CD4-positive, alpha-beta memory T cell (primary cell): Measurements from ENCODE around the gene DDX39B. TPM values are rescaled to one million over a fixed set of nuclear protein-coding genes. Genes with fewer than 3 reads are reported as not detected.

Experiments used
- CTCF ChIA-PET: fragments of 350-600 bp; sonication (Branson Sonifier 250); formaldehyde crosslinking; loops from one replicate; lab custom pipeline; 2021; ENCODE audit warnings: inconsistent platforms; ENCODE audit not compliant: partially characterized antibody; lab: Charles Lee
- POLR2A ChIA-PET: fragments of 350-600 bp; sonication (Branson Sonifier 250); formaldehyde crosslinking; loops from one replicate; lab custom pipeline; 2021; ENCODE audit not compliant: partially characterized antibody; lab: Charles Lee
- DNase-seq, 5 donors: peaks; one replicate each; pipeline versions ENCODE4 v3.0.0 to v3.0.0-alpha.2; 2020 to 2022; ENCODE audit warnings: mixed read lengths in 1 of 5
- H3K27ac ChIP-seq: one replicate; pipeline ENCODE4 v1.7.0; 2013; ENCODE audit warnings: low read depth, low read length
- H3K27me3 ChIP-seq: 2 replicates; pipeline ENCODE4 v1.7.0; 2013; ENCODE audit warnings: mild to moderate bottlenecking, low read length, moderate library complexity; ENCODE audit not compliant: insufficient read depth
- H3K36me3 ChIP-seq: 2 replicates; pipeline ENCODE4 v1.7.0; 2013; ENCODE audit warnings: mild to moderate bottlenecking, low read length, moderate library complexity; ENCODE audit not compliant: insufficient read depth
- H3K4me1 ChIP-seq: 2 replicates; pipeline ENCODE4 v1.7.0; 2013; ENCODE audit warnings: mild to moderate bottlenecking, low read length, moderate library complexity; ENCODE audit not compliant: insufficient read depth
- H3K4me3 ChIP-seq, 2 donors: one replicate each; pipeline ENCODE4 v1.7.0; 2013; ENCODE audit warnings: low read length in 2 of 2, mild to moderate bottlenecking in 1 of 2
- H3K9me3 ChIP-seq, 2 donors: one replicate each; pipeline ENCODE4 v1.7.0; 2013; ENCODE audit warnings: low read length in 2 of 2, control low read depth in 1 of 2; ENCODE audit not compliant: control insufficient read depth in 1 of 2
- H3K27ac Mint-ChIP-seq, 7 donors: one replicate each; pipeline ENCODE4 v1.8.0; 2020 to 2021; ENCODE audit warnings: mixed read lengths in 7 of 7, mild to moderate bottlenecking in 6 of 7, inconsistent platforms in 3 of 7, moderate library complexity in 3 of 7
- H3K27me3 Mint-ChIP-seq, 2 donors: one replicate each; pipeline ENCODE4 v1.8.0; 2020 to 2021; ENCODE audit warnings: mixed read lengths in 2 of 2
- H3K36me3 Mint-ChIP-seq, 2 donors: one replicate each; pipeline ENCODE4 v1.8.0; 2020 to 2021; ENCODE audit warnings: mixed read lengths in 2 of 2, inconsistent platforms in 1 of 2, mild to moderate bottlenecking in 1 of 2
- H3K4me1 Mint-ChIP-seq, 4 donors: one replicate each; pipeline ENCODE4 v1.8.0; 2020 to 2021; ENCODE audit warnings: mixed read lengths in 4 of 4, mild to moderate bottlenecking in 1 of 4
- H3K4me3 Mint-ChIP-seq, 8 donors: one replicate each; pipeline ENCODE4 v1.8.0; 2020 to 2021; ENCODE audit warnings: mixed read lengths in 8 of 8, mild to moderate bottlenecking in 7 of 8, moderate library complexity in 6 of 8, inconsistent platforms in 3 of 8
- H3K9me3 Mint-ChIP-seq, 8 donors: one replicate each; pipeline ENCODE4 v1.8.0; 2020 to 2021; ENCODE audit warnings: mixed read lengths in 8 of 8, mild to moderate bottlenecking in 5 of 8, inconsistent platforms in 3 of 8, moderate library complexity in 1 of 8
- intact Hi-C: fragments of 100-400 bp; cut with micrococcal nuclease; formaldehyde crosslinking; loops from one replicate; pipeline ENCODE4 v1.15.1; 2023
- polyA plus RNA-seq, 2 donors: library from polyadenylated mRNA; unstranded; fragments of 300-500 nt; fragmentation: Illumina TruSeq; gene quantifications; one replicate each; pipeline ENCODE4 v1.2.3, GENCODE V29; 2021
- total RNA-seq, 2 experiments: library from RNA; stranded (reverse); gene quantifications; one replicate each; pipeline ENCODE4 v1.2.3, GENCODE V29; 2021

DDX39B gene
- total and polyA plus RNA-seq, 4 experiments from 2014 or later = 65.6 to 737 (median 412) TPM

DNA sequence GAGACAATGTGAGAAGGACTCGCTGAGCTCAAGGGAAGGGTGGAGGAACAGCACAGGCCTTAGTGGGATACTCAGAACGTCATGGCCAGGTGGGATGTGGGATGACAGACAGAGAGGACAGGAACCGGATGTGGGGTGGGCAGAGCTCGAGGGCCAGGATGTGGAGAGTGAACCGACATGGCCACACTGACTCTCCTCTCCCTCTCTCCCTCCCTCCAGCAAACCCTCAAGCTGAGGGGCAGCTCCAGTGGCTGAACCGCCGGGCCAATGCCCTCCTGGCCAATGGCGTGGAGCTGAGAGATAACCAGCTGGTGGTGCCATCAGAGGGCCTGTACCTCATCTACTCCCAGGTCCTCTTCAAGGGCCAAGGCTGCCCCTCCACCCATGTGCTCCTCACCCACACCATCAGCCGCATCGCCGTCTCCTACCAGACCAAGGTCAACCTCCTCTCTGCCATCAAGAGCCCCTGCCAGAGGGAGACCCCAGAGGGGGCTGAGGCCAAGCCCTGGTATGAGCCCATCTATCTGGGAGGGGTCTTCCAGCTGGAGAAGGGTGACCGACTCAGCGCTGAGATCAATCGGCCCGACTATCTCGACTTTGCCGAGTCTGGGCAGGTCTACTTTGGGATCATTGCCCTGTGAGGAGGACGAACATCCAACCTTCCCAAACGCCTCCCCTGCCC is 35.2 kb upstream of the DDX39B start:
- intact Hi-C loops = loop anchor here (1.0 kb wide), 1 partner anchor 9 kb away; no protein-coding TSS in a partner anchor
- H3K4me3 ChIP-seq = peak overlapping the region; percentile 87 to 99
- Mint-ChIP-seq H3K4me1 (peaks cover 47 to 97% (median 62%) of the 10 kb centered on the region in 4 donors), H3K27me3 (no peaks in the 10 kb centered on the region), H3K36me3 (peaks cover 46 to 65% of the 10 kb centered on the region in 2 donors), H3K4me3 (peak overlapping the region; percentile 88 to 100 (median 98)), H3K27ac (peak overlapping the region; percentile 96 to 100 (median 99)), H3K9me3 (peaks cover 0 to 4% (median 0%) of the 10 kb centered on the region in 8 donors)
- H3K27ac ChIP-seq = peak overlapping the region; percentile 83
- H3K4me1 ChIP-seq = peaks cover 67% of the 10 kb centered on the region
- DNase-seq = peak in 4 of 5 donors; percentile 49 to 64 (median 58)
- no peaks in the 10 kb centered on the region for H3K27me3 ChIP-seq
- H3K36me3 ChIP-seq = peaks cover 12% of the 10 kb centered on the region
- ChIA-PET POLR2A (interaction anchor here (0.5 to 52.5 kb wide), 17 partner anchors 6 to 321 kb away, joined by 3 to 3597 read pairs (median 4); partner anchors contain the start of genes ATP6V1G2, BAG6, C6orf47 and DDX39B), CTCF (interaction anchor here (1.1 to 19.7 kb wide), 4 partner anchors 16 to 253 kb away, joined by 5 to 962 read pairs (median 300); partner anchors contain the start of genes ATP6V1G2, LST1, NCR3 and NFKBIL1)
- H3K9me3 ChIP-seq = no peaks in the 10 kb centered on the region

DNA sequence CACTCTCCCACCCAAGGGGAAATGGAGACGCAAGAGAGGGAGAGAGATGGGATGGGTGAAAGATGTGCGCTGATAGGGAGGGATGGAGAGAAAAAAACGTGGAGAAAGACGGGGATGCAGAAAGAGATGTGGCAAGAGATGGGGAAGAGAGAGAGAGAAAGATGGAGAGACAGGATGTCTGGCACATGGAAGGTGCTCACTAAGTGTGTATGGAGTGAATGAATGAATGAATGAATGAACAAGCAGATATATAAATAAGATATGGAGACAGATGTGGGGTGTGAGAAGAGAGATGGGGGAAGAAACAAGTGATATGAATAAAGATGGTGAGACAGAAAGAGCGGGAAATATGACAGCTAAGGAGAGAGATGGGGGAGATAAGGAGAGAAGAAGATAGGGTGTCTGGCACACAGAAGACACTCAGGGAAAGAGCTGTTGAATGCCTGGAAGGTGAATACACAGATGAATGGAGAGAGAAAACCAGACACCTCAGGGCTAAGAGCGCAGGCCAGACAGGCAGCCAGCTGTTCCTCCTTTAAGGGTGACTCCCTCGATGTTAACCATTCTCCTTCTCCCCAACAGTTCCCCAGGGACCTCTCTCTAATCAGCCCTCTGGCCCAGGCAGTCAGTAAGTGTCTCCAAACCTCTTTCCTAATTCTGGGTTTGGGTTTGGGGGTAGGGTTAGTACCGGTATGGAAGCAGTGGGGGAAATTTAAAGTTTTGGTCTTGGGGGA is 34.3 kb upstream of the DDX39B start:
- ChIA-PET CTCF (interaction anchor here (0.5 to 19.7 kb wide), 7 partner anchors 17 to 254 kb away, joined by 3 to 962 read pairs (median 5); partner anchors contain the start of genes ATP6V1G2, DDX39B, LST1 and NCR3), POLR2A (interaction anchor here (0.6 to 52.5 kb wide), 22 partner anchors 6 to 1270 kb away, joined by 3 to 3597 read pairs (median 4); partner anchors contain the start of genes ABHD16A, ATP6V1G2, BAG6 and C6orf47)
- intact Hi-C loops = loop anchor here (1.0 kb wide), 1 partner anchor 8 kb away; no protein-coding TSS in a partner anchor
- Histone ChIP-seq H3K27me3 (no peaks in the 10 kb centered on the region), H3K9me3 (no peaks in the 10 kb centered on the region), H3K4me1 (peaks cover 75% of the 10 kb centered on the region), H3K36me3 (peaks cover 12% of the 10 kb centered on the region), H3K4me3 (peak overlapping the region; percentile 87 to 99), H3K27ac (peak overlapping the region; percentile 83)
- H3K9me3 Mint-ChIP-seq = peaks cover 0 to 4% (median 0%) of the 10 kb centered on the region in 8 donors
- peaks cover 55 to 97% (median 70%) of the 10 kb centered on the region in 4 donors for H3K4me1 Mint-ChIP-seq
- H3K27me3 Mint-ChIP-seq = no peaks in the 10 kb centered on the region
- DNase-seq = peak in 1 of 5 donors; percentile 54
- peak overlapping the region; percentile 96 to 100 (median 99) for H3K27ac Mint-ChIP-seq
- peak overlapping the region; percentile 88 to 100 (median 98) for H3K4me3 Mint-ChIP-seq
- peaks cover 37 to 58% of the 10 kb centered on the region in 2 donors for H3K36me3 Mint-ChIP-seq

DNA sequence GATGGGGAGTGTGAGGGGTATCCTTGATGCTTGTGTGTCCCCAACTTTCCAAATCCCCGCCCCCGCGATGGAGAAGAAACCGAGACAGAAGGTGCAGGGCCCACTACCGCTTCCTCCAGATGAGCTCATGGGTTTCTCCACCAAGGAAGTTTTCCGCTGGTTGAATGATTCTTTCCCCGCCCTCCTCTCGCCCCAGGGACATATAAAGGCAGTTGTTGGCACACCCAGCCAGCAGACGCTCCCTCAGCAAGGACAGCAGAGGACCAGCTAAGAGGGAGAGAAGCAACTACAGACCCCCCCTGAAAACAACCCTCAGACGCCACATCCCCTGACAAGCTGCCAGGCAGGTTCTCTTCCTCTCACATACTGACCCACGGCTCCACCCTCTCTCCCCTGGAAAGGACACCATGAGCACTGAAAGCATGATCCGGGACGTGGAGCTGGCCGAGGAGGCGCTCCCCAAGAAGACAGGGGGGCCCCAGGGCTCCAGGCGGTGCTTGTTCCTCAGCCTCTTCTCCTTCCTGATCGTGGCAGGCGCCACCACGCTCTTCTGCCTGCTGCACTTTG is 33.6 kb upstream of the DDX39B start, which contains the start of gene TNF:
TSS of gene TNF (plus strand) at position 231 of the 567 bp plus-strand sequence. CDS start at position 408, 177 bp downstream.
- peak within 1 kb of the TSS; percentile 87 to 99 for H3K4me3 ChIP-seq
- peak within 1 kb of the TSS; percentile 88 to 100 (median 98) for H3K4me3 Mint-ChIP-seq
- H3K36me3 ChIP-seq = peaks cover 12% of the 10 kb centered on the region
- H3K27ac Mint-ChIP-seq = peak within 1 kb of the TSS; percentile 96 to 100 (median 99)
- H3K27me3 Mint-ChIP-seq = no peaks in the 10 kb centered on the region
- H3K27ac ChIP-seq = peak within 1 kb of the TSS; percentile 83
- peaks cover 82% of the 10 kb centered on the region for H3K4me1 ChIP-seq
- intact Hi-C loops = no loop called here
- peaks cover 30 to 52% of the 10 kb centered on the region in 2 donors for H3K36me3 Mint-ChIP-seq
- peaks cover 58 to 97% (median 73%) of the 10 kb centered on the region in 4 donors for H3K4me1 Mint-ChIP-seq
- ChIA-PET POLR2A (interaction anchor here (0.6 to 52.5 kb wide), 15 partner anchors 7 to 1270 kb away, joined by 3 to 3597 read pairs (median 5); partner anchors contain the start of genes ABHD16A, ATP6V1G2, BAG6 and DDX39B), CTCF (interaction anchor here (0.5 to 19.7 kb wide), 7 partner anchors 18 to 255 kb away, joined by 3 to 962 read pairs (median 6); partner anchors contain the start of genes ATP6V1G2, DDX39B, LST1 and NCR3)
- H3K9me3 Mint-ChIP-seq = peaks cover 0 to 4% (median 0%) of the 10 kb centered on the region in 8 donors
- peak; percentile 71 to 92 (median 74) for DNase-seq
- H3K27me3 ChIP-seq = no peaks in the 10 kb centered on the region
- no peaks in the 10 kb centered on the region for H3K9me3 ChIP-seq

- Histone ChIP-seq H3K36me3 (peaks cover 12% of the 10 kb centered on the region), H3K4me3 (peak overlapping the region; percentile 87 to 99), H3K4me1 (peaks cover 82% of the 10 kb centered on the region), H3K27ac (peak overlapping the region; percentile 83), H3K27me3 (no peaks in the 10 kb centered on the region), H3K9me3 (no peaks in the 10 kb centered on the region)
- no peaks in the 10 kb centered on the region for H3K27me3 Mint-ChIP-seq
- CTCF ChIA-PET = interaction anchor here (1.0 to 19.7 kb wide), 6 partner anchors 19 to 256 kb away, joined by 3 to 962 read pairs (median 10); partner anchors contain the start of genes ATP6V1G2, DDX39B, LST1 and NCR3
- DNase-seq = peak in 1 of 5 donors; percentile 33
- peaks cover 62 to 97% (median 75%) of the 10 kb centered on the region in 4 donors for H3K4me1 Mint-ChIP-seq
- peak overlapping the region; percentile 88 to 100 (median 98) for H3K4me3 Mint-ChIP-seq
- peak overlapping the region; percentile 96 to 100 (median 99) for H3K27ac Mint-ChIP-seq
- peaks cover 0 to 4% (median 0%) of the 10 kb centered on the region in 8 donors for H3K9me3 Mint-ChIP-seq
- intact Hi-C loops = no loop called here
- POLR2A ChIA-PET = interaction anchor here (0.6 to 52.5 kb wide), 10 partner anchors 8 to 377 kb away, joined by 3 to 3597 read pairs (median 5); partner anchors contain the start of genes ABHD16A, ATP6V1G2, BAG6 and DDX39B
- peaks cover 27 to 45% of the 10 kb centered on the region in 2 donors for H3K36me3 Mint-ChIP-seq
Measured at GRCh38 chr6:31574106-31575061, 32.6 kb upstream of the DDX39B start.

DNA sequence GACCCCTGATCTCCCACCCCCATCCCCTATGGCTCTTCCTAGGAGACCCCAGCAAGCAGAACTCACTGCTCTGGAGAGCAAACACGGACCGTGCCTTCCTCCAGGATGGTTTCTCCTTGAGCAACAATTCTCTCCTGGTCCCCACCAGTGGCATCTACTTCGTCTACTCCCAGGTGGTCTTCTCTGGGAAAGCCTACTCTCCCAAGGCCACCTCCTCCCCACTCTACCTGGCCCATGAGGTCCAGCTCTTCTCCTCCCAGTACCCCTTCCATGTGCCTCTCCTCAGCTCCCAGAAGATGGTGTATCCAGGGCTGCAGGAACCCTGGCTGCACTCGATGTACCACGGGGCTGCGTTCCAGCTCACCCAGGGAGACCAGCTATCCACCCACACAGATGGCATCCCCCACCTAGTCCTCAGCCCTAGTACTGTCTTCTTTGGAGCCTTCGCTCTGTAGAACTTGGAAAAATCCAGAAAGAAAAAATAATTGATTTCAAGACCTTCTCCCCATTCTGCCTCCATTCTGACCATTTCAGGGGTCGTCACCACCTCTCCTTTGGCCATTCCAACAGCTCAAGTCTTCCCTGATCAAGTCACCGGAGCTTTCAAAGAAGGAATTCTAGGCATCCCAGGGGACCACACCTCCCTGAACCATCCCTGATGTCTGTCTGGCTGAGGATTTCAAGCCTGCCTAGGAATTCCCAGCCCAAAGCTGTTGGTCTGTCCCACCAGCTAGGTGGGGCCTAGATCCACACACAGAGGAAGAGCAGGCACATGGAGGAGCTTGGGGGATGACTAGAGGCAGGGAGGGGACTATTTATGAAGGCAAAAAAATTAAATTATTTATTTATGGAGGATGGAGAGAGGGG is 31.7 kb upstream of the DDX39B start:
- peaks cover 82% of the 10 kb centered on the region for H3K4me1 ChIP-seq
- H3K4me3 ChIP-seq = peak overlapping the region in 1 of 2 donors; percentile 62
- H3K27ac ChIP-seq = peak overlapping the region; percentile 83
- Mint-ChIP-seq H3K27ac (peak overlapping the region; percentile 96 to 100 (median 99)), H3K9me3 (peaks cover 0 to 4% (median 0%) of the 10 kb centered on the region in 8 donors), H3K4me1 (peaks cover 60 to 97% (median 75%) of the 10 kb centered on the region in 4 donors), H3K4me3 (peak overlapping the region; percentile 57 to 100 (median 98)), H3K36me3 (peaks cover 23 to 41% of the 10 kb centered on the region in 2 donors), H3K27me3 (no peaks in the 10 kb centered on the region)
- H3K27me3 ChIP-seq = no peaks in the 10 kb centered on the region
- H3K36me3 ChIP-seq = peaks cover 12% of the 10 kb centered on the region
- ChIA-PET CTCF (interaction anchor here (1.0 to 19.7 kb wide), 6 partner anchors 9 to 257 kb away, joined by 4 to 962 read pairs (median 10); partner anchors contain the start of genes ATP6V1G2, DDX39B, LST1 and LTB), POLR2A (interaction anchor here (1.5 to 52.5 kb wide), 3 partner anchors 9 to 29 kb away, joined by 4 to 3597 read pairs (median 3597); partner anchors contain the start of genes ATP6V1G2, DDX39B, LST1 and LTA)
- intact Hi-C loops = no loop called here
- H3K9me3 ChIP-seq = no peaks in the 10 kb centered on the region
- DNase-seq = no peak
